Measurements from ENCODE around the gene SC5D. TPM values are rescaled to one million over a fixed set of nuclear protein-coding genes. Genes with fewer than 3 reads are reported as not detected.

SC5D gene
- total and polyA plus RNA-seq, 2 of the 8 experiments (the other 6 are each of a cell fraction or from before 2014, with no cell fraction given) = 73.9 to 90.3 TPM

DNA sequence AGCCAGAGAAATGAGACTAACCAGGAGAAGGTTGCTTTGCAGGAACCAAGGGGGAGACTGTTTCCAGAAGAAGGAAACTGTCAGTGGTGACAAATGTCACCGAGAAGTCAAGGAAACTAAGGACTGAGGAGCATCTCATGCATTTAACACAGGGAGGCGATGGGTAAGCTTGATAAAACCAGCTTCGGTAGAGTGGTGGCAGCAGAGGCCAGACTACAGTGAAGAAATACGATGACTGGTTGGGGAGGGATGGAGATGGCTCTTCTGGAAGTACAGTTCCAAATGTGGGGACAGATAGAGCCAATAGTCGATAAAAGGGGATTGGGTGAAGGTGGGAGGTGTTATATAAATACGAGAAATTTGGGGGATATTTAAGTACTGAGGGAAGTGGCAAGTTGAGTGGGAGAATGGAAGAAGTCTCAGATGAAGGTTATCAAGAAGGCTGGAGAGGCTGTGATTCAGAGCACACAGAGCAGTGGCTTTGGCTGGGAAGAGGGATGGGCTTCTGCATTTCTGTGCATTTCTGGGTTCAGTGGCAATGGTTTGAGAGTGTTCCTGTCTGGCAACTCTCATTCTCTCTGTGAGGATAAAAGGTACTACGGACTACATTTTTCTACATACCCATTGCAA lies 29.2 kb downstream of the SC5D start (continued):
- TF ChIP-seq EP300 (IDR thresholded peaks at IDR 0.05; ENCODE audit: borderline replicate concordance in 1 of 2, low read depth in 2 of 2, low read length in 2 of 2) = no peak
- TF ChIP-seq KDM1A (IDR thresholded peaks at IDR 0.05; ENCODE audit: borderline replicate concordance, low read length) = no peak
- peak; percentile 94 to 96 for TF ChIP-seq RAD21 (IDR thresholded peaks at IDR 0.05 in 1 of 2, conservative IDR thresholded peaks at IDR 0.05 in 1 of 2; ENCODE audit: low read depth in 2 of 2, low read length in 2 of 2)
- TF ChIP-seq YY1 (IDR thresholded peaks at IDR 0.05; ENCODE audit: low read depth, low read length) = peak; percentile 47; the same call in 1 of the 2 replicates
- TF ChIP-seq CBX5 (IDR thresholded peaks at IDR 0.05; ENCODE audit: low read depth, low read length) = no peak
- no peak for TF ChIP-seq TCF12 (IDR thresholded peaks at IDR 0.05; ENCODE audit: low read depth, low read length)

Data from H1 (cell line).